Cardiac muscle cell (in vitro differentiated cells and primary cell): ENCODE data around the gene CASS4. TPM values are rescaled to one million over a fixed set of nuclear protein-coding genes. Genes with fewer than 3 reads are reported as not detected.

Experiments
- DNase-seq, 2 donors: peaks; one replicate each; pipeline versions ENCODE4 v3.0.0 to v3.0.0-alpha.2; 2010 to 2017; ENCODE audit warnings: low read depth in 1 of 2, low spot score in 1 of 2
- H3K27ac ChIP-seq: fragments of 200-600 bp; sonication (generic); 2 replicates; pipeline ENCODE4 v1.5.1; 2016
- H3K27me3 ChIP-seq: fragments of 200-600 bp; sonication (generic); 2 replicates; pipeline ENCODE4 v1.6.0; 2016; ENCODE audit warnings: control low read depth
- H3K36me3 ChIP-seq: fragments of 200-600 bp; sonication (generic); 2 replicates; pipeline ENCODE4 v1.5.1; 2016; ENCODE audit warnings: control low read depth
- H3K4me1 ChIP-seq: fragments of 200-600 bp; sonication (generic); 2 replicates; pipeline ENCODE4 v1.8.1; 2017; ENCODE audit warnings: low read depth, mild to moderate bottlenecking, mixed run types
- H3K4me3 ChIP-seq: fragments of 200-600 bp; sonication (generic); 2 replicates; pipeline ENCODE4 v1.5.1; 2016; ENCODE audit warnings: mild to moderate bottlenecking
- H3K9me3 ChIP-seq: fragments of 200-600 bp; sonication (generic); 2 replicates; pipeline ENCODE4 v1.5.1; 2017; ENCODE audit warnings: low read depth, mild to moderate bottlenecking, control low read depth
- CTCF ChIP-seq: IDR thresholded peaks from 2 replicates; pipeline ENCODE4 v1.5.1; 2012; ENCODE audit warnings: low read depth, mild to moderate bottlenecking, low read length
- polyA plus RNA-seq: library from polyadenylated mRNA; unstranded; fragments of >200 nt; fragmentation: Nextera tagmentation; extraction: Ambion mirVana; gene quantifications from 2 replicates; pipeline ENCODE4 v1.2.1, GENCODE V29; 2016
- total RNA-seq: library from RNA; depleted of rRNA; stranded (reverse); fragments of >200 nt; gene quantifications from 2 replicates; pipeline ENCODE4 v1.2.3, GENCODE V29; 2016

Gene CASS4
- total and polyA plus RNA-seq, 2 experiments from 2014 or later = 0.12 TPM; not detected in 1

- no peaks in the 10 kb centered on the region for H3K36me3 ChIP-seq
- no peak overlapping the region for H3K27ac ChIP-seq
- H3K9me3 ChIP-seq = no peaks in the 10 kb centered on the region
- no peaks in the 10 kb centered on the region for H3K27me3 ChIP-seq
- no peak for TF ChIP-seq CTCF
- no peak for DNase-seq
- no peak overlapping the region for H3K4me3 ChIP-seq
- H3K4me1 ChIP-seq = no peaks in the 10 kb centered on the region
Measured at GRCh38 chr20:56501116-56501515, 89.1 kb downstream of the CASS4 start.

- no peak overlapping the region for H3K27ac ChIP-seq
- no peaks in the 10 kb centered on the region for H3K36me3 ChIP-seq
- no peak for DNase-seq
- no peaks in the 10 kb centered on the region for H3K4me1 ChIP-seq
- TF ChIP-seq CTCF = no peak
- H3K9me3 ChIP-seq = no peaks in the 10 kb centered on the region
- H3K27me3 ChIP-seq = no peaks in the 10 kb centered on the region
- no peak overlapping the region for H3K4me3 ChIP-seq
Measured at GRCh38 chr20:56503916-56504315, 91.9 kb downstream of the CASS4 start.

- Histone ChIP-seq H3K27ac (no peak overlapping the region), H3K27me3 (no peaks in the 10 kb centered on the region), H3K4me3 (no peak overlapping the region), H3K4me1 (no peaks in the 10 kb centered on the region), H3K36me3 (no peaks in the 10 kb centered on the region), H3K9me3 (no peaks in the 10 kb centered on the region)
- peak; percentile 6 to 8 for DNase-seq
- peak; percentile 57 for TF ChIP-seq CTCF
Measured at GRCh38 chr20:56504373-56505005, 92.4 kb downstream of the CASS4 start.

GRCh38 chr20:56506103-56506502 lies 94.0 kb downstream of the CASS4 start:
- Histone ChIP-seq H3K27ac (no peak overlapping the region), H3K36me3 (no peaks in the 10 kb centered on the region), H3K27me3 (no peaks in the 10 kb centered on the region), H3K9me3 (no peaks in the 10 kb centered on the region), H3K4me3 (no peak overlapping the region), H3K4me1 (no peaks in the 10 kb centered on the region)
- no peak for TF ChIP-seq CTCF
- DNase-seq = peak in 1 of 2 donors; percentile 46

Other genes starting within 250 kb of the CASS4 start
- not detected in 2 replicates for gene MC3R, start 163.5 kb upstream of the CASS4 start, total RNA-seq
- gene MC3R, start 163.5 kb upstream of the CASS4 start, polyA plus RNA-seq = not detected in 2 replicates
- 64.2 and 69.6 TPM in 2 replicates for gene FAM210B, start 53.3 kb upstream of the CASS4 start, total RNA-seq
- 101 and 144 TPM in 2 replicates for gene FAM210B, start 53.3 kb upstream of the CASS4 start, polyA plus RNA-seq
- 16.1 and 58.2 TPM in 2 replicates for gene AURKA, start 20.0 kb upstream of the CASS4 start, total RNA-seq
- gene AURKA, start 20.0 kb upstream of the CASS4 start, polyA plus RNA-seq = 28.8 and 97.3 TPM in 2 replicates
- gene CSTF1, start 19.6 kb upstream of the CASS4 start, total RNA-seq = 39.5 and 46.4 TPM in 2 replicates
- 34.9 and 46.8 TPM in 2 replicates for gene CSTF1, start 19.6 kb upstream of the CASS4 start, polyA plus RNA-seq
- 58.0 and 58.2 TPM in 2 replicates for gene RTF2, start 56.4 kb downstream of the CASS4 start, total RNA-seq
- 110 and 139 TPM in 2 replicates for gene RTF2, start 56.4 kb downstream of the CASS4 start, polyA plus RNA-seq
- not detected in 2 replicates for gene FAM209A, start 112.5 kb downstream of the CASS4 start, total RNA-seq
- gene FAM209A, start 112.5 kb downstream of the CASS4 start, polyA plus RNA-seq = 0.15 TPM in 1 of 2 replicates, not detected in the other
- gene FAM209B, start 121.0 kb downstream of the CASS4 start, total RNA-seq = not detected in 2 replicates
- gene FAM209B, start 121.0 kb downstream of the CASS4 start, polyA plus RNA-seq = 0.26 and 0.49 TPM in 2 replicates
- gene TFAP2C, start 217.0 kb downstream of the CASS4 start, total RNA-seq = 0.21 and 0.46 TPM in 2 replicates
- not detected in 2 replicates for gene TFAP2C, start 217.0 kb downstream of the CASS4 start, polyA plus RNA-seq